Nucleus accumbens (tissue), 56 donors: Measurements from ENCODE around the gene TKFC.

ENCODE experiments used
- DNase-seq, 56 donors: peaks; one replicate each; lab custom pipeline; 2025; lab: John Stamatoyannopoulos, UW

The TKFC gene

DNA sequence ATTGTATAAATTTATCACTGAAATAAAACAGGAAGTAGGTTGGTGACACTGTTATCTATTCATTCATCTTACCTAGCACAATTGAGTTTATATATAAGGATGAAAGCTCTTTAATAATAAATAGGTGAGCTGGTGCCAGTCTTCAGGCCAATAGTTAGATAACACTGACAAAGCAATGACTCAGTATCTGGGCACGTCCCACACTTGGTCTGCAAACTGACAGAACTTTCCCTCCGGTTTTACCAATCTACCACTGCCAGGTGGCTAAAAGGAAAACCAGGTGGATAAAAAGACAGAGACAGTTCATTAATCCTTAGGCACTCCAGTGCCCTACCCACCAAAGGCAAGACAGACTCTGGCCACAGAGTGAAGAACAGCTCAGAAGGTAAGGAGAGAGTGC lies 17.8 kb upstream of the TKFC start:
- no peak for DNase-seq

DNA sequence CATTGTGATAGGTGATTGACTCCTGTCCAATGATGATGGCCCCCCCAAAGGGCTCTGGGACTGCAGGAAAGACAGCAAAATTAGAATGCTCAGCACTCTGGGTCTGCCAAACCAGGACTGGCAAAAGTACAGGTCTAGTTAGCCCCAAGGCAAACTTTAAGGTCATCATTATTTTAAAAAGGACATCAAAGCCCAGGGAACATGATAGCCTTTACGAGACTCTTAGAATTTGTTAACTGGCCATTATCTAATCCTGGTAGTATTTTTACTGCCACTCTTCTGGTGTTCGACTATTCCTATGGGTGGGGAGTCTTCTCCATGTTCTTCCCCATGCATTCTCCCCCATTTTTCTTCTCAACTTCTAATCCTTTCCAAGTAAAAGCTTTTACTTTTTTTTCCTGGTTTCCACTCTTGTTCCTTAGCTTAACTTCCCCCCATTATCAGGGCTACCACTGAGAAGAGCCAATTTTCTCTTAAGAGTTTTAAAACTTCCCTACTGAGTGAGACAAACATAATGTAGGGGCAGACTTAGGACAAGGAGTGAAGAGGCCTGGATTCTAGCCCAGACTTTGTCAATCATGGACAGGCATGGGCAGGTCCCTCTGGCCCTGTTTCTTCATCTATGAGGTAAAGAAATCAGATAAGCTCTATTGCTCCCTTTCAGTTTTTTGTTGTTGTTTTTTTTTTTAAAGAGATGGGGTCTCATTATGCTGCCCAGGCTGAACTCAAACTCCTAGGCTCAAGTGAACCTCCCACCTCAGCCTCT lies 7.2 kb upstream of the TKFC start:
- DNase-seq = peak in 1 of 56 donors; percentile 10

DNA sequence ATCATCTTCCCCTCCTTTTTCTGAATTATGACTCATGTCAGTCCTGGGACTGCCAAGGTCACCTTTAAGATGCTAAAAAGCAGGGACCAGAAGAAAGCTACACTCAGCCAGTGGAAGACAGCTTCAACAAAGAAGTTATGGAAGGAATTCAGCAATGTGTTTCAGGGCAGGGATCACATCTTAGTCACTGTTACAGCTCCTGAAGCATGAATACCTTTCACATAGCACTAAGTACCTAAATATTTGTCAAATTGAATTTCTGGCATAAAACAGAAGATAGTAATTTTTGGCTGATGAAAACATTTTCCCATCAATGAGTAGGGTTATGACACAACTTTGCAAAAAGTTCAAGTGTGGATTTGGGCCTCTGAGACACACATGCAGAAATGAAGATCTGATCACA lies 5.4 kb upstream of the TKFC start:
- DNase-seq = no peak

DNA sequence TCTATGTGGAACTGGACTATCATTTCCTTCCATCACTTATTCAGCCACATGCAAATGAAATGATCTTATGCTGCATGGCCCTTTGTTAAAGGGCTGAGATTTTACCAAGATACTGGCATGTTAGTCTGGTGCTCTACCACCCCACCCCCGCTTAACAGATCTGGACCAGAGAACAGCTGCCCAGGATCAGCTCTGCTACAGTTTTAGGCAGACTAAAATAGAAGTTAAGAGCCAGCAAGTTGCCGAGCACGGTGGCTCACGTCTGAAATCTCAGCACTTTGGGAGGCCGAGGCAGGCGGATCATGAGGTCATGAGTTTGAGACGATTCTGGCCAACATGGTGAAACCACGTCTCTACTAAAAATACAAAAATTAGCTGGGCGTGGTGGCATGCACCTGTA lies 4.7 kb upstream of the TKFC start:
- no peak for DNase-seq

DNA sequence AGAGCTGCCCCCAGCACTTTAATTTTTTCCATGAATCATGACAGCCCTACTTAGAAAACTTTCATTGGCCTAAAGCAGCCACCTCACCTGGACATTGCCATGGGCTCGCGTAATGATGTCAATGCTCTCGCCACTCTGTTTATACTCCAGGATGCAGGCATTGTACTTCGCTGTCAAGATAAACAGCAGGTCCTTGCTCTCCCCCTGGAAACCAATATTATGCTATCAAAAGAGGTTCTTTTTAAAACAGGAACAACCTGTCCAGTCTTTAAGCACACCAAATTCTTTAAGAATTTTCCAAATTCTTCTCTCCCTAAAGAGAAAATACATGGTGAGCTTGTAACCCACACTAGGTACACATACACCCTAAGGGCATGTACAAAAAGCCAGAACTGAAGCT lies 3.2 kb upstream of the TKFC start:
- no peak for DNase-seq

DNA sequence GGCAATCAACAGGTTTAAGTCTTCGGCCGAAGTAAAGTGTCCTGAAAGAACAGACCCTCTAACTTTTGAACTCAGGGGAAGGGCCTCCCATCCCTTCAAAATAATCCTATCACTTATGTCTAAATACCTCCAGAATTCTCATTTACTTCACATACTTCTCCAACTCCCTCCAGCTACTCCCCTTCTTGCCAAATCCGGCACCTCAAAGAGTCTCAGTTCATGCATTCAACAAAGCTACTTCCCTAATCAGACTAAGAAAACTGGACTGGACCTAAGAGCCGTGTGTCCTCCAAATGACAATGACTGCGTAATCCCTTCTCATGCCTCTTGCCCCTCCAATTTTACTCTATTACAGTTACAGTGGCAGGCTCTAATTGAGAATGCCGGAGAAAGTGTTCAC lies 1.4 kb upstream of the TKFC start:
- DNase-seq = no peak

DNA sequence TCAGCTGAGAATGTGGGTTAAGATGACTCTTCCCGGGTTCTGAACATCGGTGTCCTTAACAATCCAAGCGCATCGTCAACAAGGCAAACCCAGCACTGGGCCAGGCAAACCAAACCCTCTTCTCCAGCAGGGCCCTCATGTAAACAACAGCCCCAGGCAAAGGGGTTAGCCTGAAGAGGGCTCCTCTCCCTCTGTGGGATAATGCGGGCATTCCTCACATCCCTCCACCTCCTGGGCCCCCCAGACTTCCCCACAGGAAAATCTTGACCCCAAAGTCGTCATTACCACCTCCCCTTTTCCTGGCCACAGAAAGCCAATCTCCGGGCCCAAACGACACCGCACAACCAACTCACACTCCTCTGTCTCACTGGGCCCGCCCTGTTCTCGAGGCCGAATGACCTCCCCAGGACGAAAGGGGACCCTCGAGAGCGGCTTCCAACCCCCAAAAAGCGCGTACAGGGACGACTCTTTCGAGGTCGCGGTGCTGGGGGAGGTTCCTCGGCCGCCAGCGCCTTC lies 689 bp upstream of the TKFC start:
- DNase-seq = peak in 1 of 56 donors; percentile 26

DNA sequence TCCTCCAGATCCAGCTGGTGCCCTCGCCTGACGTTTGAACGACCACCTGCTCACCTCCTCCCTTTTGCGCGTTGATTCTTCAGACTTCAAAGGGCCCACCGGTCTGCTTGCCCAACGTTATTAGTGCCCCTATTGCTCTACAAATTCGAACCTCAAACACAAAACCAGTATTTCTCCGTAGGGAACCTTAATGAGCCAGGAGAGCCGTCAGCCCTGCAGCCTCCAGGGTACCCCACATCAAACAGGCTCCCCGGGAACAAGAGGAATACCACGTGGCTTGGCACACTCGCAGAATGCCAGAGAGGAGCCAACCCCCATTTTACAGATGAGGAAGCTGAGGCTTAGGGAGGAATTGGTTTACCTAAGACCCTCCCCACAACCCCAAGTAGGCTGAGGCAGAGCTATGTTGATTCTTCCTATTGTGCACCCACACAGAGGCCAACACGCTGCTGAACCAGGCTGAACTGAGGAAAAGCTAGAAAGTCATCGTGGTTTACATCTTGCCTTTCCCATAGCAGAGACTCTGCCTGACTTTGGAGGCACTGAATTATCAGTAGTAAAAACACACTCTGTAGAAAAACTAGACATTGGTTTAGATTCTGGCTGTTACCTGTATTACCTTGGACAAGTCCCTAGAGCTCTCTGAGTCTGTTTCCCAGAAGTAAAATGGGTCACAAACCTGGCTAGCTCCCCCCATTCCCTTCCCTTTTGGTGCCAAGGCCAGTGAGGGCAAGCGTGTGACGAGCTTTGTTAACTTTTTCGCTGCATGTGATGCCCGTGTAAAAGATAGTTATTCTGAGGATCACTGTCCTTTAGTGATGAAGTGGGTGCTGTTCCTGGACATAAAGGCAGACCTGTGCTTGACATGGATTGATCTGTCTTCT lies 764 bp downstream of the TKFC start:
- peak in 2 of 56 donors; percentile 36 to 41 for DNase-seq

DNA sequence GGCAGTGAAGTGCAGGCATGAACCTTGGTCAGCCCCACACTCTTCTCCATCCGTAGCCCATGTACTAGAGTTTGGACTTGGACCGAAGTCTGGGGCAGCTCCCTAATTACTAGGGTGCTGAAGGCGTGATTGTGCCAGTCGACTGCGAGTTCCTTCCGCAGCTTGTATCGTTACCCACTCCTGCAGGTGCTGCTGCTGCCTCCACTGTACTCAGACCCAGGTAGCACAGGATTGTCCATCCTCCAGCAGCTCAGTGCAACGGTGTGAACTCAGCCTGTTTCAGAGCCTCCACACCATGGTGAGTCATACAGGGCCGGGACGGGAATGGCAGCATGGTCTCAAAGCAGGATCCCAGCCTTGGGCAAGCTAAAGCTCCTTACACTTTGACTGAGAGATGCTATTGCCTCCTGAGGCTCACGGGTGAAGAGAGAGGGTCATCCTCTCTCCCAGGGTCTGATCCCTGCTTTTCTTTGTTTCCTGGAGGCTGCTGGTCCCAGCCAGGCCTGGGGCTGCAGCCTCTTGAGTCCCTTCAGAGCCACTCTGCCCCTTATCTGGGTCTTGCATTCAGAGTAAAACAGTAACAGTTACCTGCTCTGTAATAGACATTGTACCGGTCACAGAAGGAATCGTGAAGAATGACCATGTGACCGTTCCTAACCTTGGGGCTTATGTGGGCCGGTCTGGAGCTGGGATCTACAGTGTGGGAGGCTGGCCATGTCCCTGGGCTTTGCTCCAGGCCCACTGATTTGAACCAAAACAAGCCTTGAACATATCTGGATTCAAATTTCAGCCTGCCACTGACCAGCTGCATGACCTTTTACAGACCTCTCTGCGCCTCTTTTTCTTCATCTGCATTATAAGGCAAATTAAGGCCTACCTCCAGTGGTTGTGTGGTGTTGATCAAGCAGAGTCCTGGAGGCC lies 1.7 kb downstream of the TKFC start:
- no peak for DNase-seq

DNA sequence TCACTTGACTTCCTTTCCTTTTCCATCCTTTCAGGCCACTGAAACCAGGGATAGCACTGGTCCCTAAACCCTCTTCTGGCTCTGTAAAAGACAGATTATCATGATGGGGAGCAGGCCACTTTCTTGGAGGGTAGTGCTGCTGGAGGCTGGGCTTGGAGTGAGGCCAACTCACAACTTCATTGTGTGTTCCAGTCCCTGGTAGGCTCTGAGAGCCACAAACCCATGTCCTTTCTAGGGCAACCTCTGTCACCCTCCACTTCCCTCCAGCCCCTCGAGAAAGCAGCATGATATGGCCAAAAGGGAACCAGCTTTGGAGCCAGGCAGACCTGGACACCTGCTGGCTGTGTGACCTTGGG lies 2.3 kb downstream of the TKFC start:
- no peak for DNase-seq

DNA sequence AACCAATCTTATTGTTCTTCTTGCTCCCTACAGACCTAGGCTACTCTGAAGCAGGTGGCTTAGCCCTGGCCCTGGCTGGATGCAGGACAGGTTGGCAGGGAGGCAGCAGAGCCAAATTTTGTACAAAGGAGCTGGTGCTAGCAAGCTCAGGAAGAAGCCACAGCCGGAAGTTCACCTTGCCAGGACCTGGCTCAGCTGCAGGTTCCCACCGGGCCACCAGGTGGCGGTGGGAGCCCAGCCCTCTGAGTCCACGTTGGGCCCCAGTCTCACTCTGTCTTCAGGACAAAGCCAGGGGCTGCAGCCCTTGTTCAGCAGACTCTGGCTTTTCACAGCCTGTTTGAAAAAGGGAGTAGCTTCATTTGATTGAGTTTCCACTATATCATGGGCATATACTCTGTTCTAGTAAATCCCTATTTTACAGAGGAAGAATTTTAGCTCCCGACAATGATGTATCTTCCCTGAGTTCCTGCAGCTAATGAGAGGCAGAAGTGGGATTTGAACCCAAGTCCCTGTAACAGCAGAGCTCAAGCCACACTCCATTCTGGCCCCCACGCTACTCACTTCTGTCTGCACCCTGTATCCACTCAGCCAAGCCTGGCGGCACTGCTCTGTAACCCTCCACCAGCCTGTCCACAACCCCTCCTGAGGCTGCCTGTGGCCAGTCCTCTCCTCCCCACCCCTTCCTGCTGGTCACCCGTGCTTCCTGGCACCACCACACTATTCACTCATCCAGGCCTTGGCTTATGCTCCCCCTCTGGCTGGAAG lies 3.3 kb downstream of the TKFC start:
- peak in 44 of 56 donors; percentile 3 to 70 (median 28) for DNase-seq

DNA sequence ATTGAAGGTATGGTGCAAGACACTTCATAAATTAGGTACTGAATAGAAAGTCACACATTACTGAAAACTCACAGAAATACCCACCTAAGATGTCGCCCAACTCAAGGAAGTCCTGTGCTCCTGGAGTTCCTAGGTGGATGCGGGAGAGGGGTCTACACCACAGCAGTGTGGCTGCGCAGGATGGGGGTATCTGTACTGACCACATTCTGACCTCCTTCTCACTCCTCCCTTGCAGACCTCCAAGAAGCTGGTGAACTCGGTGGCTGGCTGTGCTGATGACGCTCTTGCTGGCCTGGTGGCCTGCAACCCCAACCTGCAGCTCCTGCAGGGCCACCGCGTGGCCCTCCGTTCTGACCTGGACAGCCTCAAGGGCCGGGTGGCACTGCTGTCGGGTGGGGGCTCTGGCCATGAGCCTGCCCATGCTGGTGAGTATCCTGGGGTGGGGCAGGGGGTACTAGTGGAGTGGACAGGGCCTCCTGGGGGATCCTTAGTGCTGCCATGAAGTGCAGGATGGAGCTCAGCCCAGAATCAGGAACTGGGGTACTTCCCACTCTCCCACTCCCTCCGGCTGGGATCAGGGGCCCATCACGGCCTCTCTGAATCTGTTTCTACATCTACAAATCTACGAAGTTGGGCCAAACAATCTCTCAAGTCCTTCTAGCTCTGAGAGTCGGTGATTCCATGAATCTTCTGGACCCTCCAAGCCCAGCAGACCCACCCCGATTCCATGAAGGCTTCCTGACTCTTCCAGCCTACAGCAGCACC lies 4.9 kb downstream of the TKFC start:
- DNase-seq = no peak

DNA sequence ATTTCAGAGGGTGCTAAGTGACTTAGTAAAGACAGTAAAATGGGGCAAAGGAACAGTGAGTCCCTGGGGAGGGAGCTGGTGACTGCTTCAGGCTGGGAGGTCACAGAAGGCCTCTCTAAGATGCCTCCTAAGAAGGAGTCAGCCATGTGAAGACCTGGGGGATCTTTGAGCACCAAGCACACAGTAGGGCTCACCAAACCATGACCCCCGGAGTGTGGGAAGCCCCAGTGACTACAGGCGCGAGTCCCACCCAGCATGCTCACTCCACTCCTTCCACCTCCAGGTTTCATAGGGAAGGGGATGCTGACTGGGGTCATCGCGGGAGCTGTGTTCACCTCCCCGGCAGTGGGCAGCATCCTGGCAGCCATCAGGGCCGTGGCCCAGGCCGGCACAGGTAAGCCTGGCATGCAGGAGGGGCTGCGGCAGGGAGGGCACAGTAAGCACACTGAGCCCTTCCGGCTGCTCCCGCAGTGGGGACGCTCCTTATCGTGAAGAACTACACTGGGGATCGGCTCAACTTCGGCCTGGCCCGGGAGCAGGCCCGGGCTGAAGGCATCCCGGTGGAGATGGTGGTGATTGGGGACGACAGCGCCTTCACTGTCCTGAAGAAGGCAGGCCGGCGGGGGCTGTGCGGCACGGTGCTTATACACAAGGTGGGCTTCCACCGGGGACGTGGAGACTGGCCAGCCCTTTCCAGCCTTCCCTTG lies 5.9 kb downstream of the TKFC start:
- DNase-seq = no peak

DNA sequence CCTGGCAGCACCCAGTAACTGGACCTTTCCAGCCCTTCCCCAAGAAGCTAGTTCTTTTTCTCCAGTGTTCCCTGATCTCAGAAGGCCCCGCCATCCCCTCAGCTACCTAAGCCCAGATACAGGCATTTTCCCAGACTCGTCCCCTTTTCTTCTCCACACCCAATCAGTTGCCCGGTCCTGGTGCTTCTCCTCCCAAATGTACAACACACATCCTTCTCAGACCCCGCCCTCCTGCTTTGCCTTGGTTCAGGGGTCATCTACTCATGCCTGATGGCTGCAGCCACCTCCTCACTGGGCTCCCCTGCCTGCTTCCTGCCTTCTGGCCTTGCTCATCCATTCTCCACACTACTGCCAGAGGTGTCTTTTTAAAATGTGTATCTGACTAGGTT lies 6.5 kb downstream of the TKFC start:
- no peak for DNase-seq

DNA sequence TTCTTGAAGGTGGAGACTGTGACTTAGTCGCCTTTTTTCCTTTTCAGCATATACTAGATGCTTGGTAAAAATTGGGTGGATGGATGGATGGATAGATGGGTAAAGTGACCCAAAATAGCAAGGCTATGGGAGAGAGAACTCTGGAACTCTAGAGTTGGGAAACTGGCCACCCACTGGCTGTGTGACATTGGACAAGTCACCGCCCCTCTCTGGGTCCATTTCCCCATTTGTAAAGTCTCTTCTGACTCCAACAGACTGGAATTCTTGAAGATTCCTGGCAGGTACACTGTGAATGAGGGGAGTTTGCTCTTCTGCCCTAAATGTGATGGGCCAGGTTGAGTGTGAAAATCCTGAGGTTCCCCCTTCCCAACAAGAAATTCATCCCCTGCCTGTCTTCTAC lies 8.0 kb downstream of the TKFC start:
- no peak for DNase-seq

DNA sequence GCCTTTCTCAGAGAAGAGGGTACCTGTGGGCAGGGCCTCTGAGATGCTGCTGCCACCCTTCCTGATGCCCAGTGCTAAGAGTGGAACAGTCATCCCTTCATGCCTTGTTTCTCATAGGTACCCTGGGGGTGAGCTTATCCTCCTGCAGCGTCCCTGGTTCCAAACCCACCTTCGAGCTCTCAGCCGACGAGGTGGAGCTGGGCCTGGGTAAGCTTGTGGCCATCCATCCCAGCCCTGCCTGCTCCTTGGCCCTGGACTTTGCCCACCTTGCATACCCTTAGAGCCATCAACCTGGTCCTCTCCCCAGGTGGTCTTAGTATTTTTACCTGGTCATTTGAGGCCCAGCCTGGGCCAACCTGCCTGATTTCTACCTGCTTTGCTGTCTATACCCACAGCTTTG lies 8.7 kb downstream of the TKFC start:
- DNase-seq = no peak

DNA sequence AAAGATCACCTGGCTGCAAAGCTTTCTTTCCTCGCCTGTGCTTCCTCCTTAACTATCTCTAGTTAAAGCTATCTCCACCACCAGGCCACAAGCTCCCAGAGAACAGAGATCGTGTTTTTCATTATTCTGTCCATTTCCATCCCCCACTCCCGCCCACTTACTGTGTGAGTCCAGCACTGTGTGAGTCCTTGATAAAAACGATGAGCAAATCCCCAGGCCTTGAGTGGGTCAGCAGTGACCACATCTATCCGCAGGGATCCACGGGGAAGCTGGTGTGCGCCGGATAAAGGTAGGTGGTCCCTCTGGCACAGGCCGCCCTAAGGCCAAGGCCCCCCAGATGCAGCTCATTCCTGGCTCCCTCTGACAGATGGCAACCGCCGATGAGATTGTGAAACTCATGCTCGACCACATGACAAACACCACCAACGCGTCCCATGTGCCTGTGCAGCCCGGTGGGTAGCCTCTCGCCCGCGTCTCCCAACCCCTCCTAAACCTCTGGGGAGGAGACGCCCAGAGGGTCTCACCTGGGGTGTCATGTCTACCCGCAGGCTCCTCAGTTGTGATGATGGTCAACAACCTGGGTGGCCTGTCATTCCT lies 9.3 kb downstream of the TKFC start:
- DNase-seq = no peak
